ENCODE data around the gene ATG7. TPM values are rescaled to one million over a fixed set of nuclear protein-coding genes. Genes with fewer than 3 reads are reported as not detected.
"Not testable (repeated sequence)": the region's sequence is repeated elsewhere in the genome, so short reads cannot be mapped to it uniquely, and the experiment has no call there.

The ATG7 gene
- polyA plus RNA-seq, 2 donors = 5.8 to 13.1 TPM

GRCh38 chr3:11436775-11437174 lies 164.6 kb downstream of the ATG7 start:
- no peaks in the 10 kb centered on the region for H3K27me3 ChIP-seq (ENCODE audit: control insufficient read depth in 1 of 2, insufficient read depth in 2 of 2, low read length in 2 of 2)
- H3K9me3 ChIP-seq (ENCODE audit: control insufficient read depth in 2 of 2, insufficient read depth in 1 of 2, low read depth in 1 of 2, low read length in 1 of 2) = no peaks in the 10 kb centered on the region
- no peaks in the 10 kb centered on the region for H3K4me1 ChIP-seq (ENCODE audit: control insufficient read depth in 2 of 2, insufficient read depth in 2 of 2, low read length in 1 of 2)
- H3K36me3 ChIP-seq (ENCODE audit: control insufficient read depth in 2 of 2, insufficient read depth in 2 of 2, low read length in 1 of 2) = no peaks in the 10 kb centered on the region
- WGBS, 2 donors = 87% methylated on average over 2 of the region's 2 CpGs
- no peak overlapping the region for H3K4me3 ChIP-seq (ENCODE audit: low read depth in 1 of 2, low read length in 2 of 2)
- no peak overlapping the region for H3K27ac ChIP-seq (ENCODE audit: low read depth in 2 of 2, low read length in 1 of 2)

GRCh38 chr3:11437506-11437905 lies 165.3 kb downstream of the ATG7 start:
- no peaks in the 10 kb centered on the region for H3K27me3 ChIP-seq (ENCODE audit: control insufficient read depth in 1 of 2, insufficient read depth in 2 of 2, low read length in 2 of 2)
- WGBS, 2 donors = 95 to 97% methylated on average over 6 of the region's 6 CpGs
- H3K4me1 ChIP-seq (ENCODE audit: control insufficient read depth in 2 of 2, insufficient read depth in 2 of 2, low read length in 1 of 2) = no peaks in the 10 kb centered on the region
- no peak overlapping the region for H3K27ac ChIP-seq (ENCODE audit: low read depth in 2 of 2, low read length in 1 of 2)
- no peaks in the 10 kb centered on the region for H3K36me3 ChIP-seq (ENCODE audit: control insufficient read depth in 2 of 2, insufficient read depth in 2 of 2, low read length in 1 of 2)
- no peak overlapping the region for H3K4me3 ChIP-seq (ENCODE audit: low read depth in 1 of 2, low read length in 2 of 2)
- H3K9me3 ChIP-seq (ENCODE audit: control insufficient read depth in 2 of 2, insufficient read depth in 1 of 2, low read depth in 1 of 2, low read length in 1 of 2) = no peaks in the 10 kb centered on the region

GRCh38 chr3:11438646-11439045 lies 166.4 kb downstream of the ATG7 start:
- Histone ChIP-seq H3K4me1 (ENCODE audit: control insufficient read depth in 2 of 2, insufficient read depth in 2 of 2, low read length in 1 of 2) (no peaks in the 10 kb centered on the region), H3K4me3 (ENCODE audit: low read depth in 1 of 2, low read length in 2 of 2) (no peak overlapping the region), H3K9me3 (ENCODE audit: control insufficient read depth in 2 of 2, insufficient read depth in 1 of 2, low read depth in 1 of 2, low read length in 1 of 2) (no peaks in the 10 kb centered on the region), H3K27ac (ENCODE audit: low read depth in 2 of 2, low read length in 1 of 2) (no peak overlapping the region), H3K36me3 (ENCODE audit: control insufficient read depth in 2 of 2, insufficient read depth in 2 of 2, low read length in 1 of 2) (no peaks in the 10 kb centered on the region), H3K27me3 (ENCODE audit: control insufficient read depth in 1 of 2, insufficient read depth in 2 of 2, low read length in 2 of 2) (no peaks in the 10 kb centered on the region)
- WGBS, 2 donors = 73 to 82% methylated on average over 2 of the region's 2 CpGs

GRCh38 chr3:11441346-11441745 lies 169.1 kb downstream of the ATG7 start:
- 68 to 70% methylated on average over 7 of the region's 7 CpGs for WGBS, 2 donors
- not testable (repeated sequence) for H3K27me3 ChIP-seq (ENCODE audit: control insufficient read depth in 1 of 2, insufficient read depth in 2 of 2, low read length in 2 of 2); H3K4me1 ChIP-seq (ENCODE audit: control insufficient read depth in 2 of 2, insufficient read depth in 2 of 2, low read length in 1 of 2)

GRCh38 chr3:11444404-11444803 lies 172.2 kb downstream of the ATG7 start:
- Histone ChIP-seq H3K27ac (ENCODE audit: low read depth in 2 of 2, low read length in 1 of 2) (no peak overlapping the region), H3K4me1 (ENCODE audit: control insufficient read depth in 2 of 2, insufficient read depth in 2 of 2, low read length in 1 of 2) (no peaks in the 10 kb centered on the region), H3K27me3 (ENCODE audit: control insufficient read depth in 1 of 2, insufficient read depth in 2 of 2, low read length in 2 of 2) (no peaks in the 10 kb centered on the region), H3K9me3 (ENCODE audit: control insufficient read depth in 2 of 2, insufficient read depth in 1 of 2, low read depth in 1 of 2, low read length in 1 of 2) (no peaks in the 10 kb centered on the region), H3K4me3 (ENCODE audit: low read depth in 1 of 2, low read length in 2 of 2) (no peak overlapping the region), H3K36me3 (ENCODE audit: control insufficient read depth in 2 of 2, insufficient read depth in 2 of 2, low read length in 1 of 2) (no peaks in the 10 kb centered on the region)
- 68 to 82% methylated on average over 1 of the region's 1 CpG for WGBS, 2 donors

More at GRCh38 chr3:11441346-11441745, 169.1 kb downstream of the ATG7 start:
- H3K9me3 ChIP-seq (ENCODE audit: control insufficient read depth in 2 of 2, insufficient read depth in 1 of 2, low read depth in 1 of 2, low read length in 1 of 2); H3K4me3 ChIP-seq (ENCODE audit: low read depth in 1 of 2, low read length in 2 of 2); H3K36me3 ChIP-seq (ENCODE audit: control insufficient read depth in 2 of 2, insufficient read depth in 2 of 2, low read length in 1 of 2); H3K27ac ChIP-seq (ENCODE audit: low read depth in 2 of 2, low read length in 1 of 2): not testable (repeated sequence)

GRCh38 chr3:11445193-11445592 lies 173.0 kb downstream of the ATG7 start:
- not testable (repeated sequence) for H3K9me3 ChIP-seq (ENCODE audit: control insufficient read depth in 2 of 2, insufficient read depth in 1 of 2, low read depth in 1 of 2, low read length in 1 of 2); H3K27ac ChIP-seq (ENCODE audit: low read depth in 2 of 2, low read length in 1 of 2); H3K27me3 ChIP-seq (ENCODE audit: control insufficient read depth in 1 of 2, insufficient read depth in 2 of 2, low read length in 2 of 2); H3K4me1 ChIP-seq (ENCODE audit: control insufficient read depth in 2 of 2, insufficient read depth in 2 of 2, low read length in 1 of 2); H3K4me3 ChIP-seq (ENCODE audit: low read depth in 1 of 2, low read length in 2 of 2); H3K36me3 ChIP-seq (ENCODE audit: control insufficient read depth in 2 of 2, insufficient read depth in 2 of 2, low read length in 1 of 2)
- 92 to 93% methylated on average over 3 of the region's 3 CpGs for WGBS, 2 donors

GRCh38 chr3:11445883-11446282 lies 173.7 kb downstream of the ATG7 start:
- Histone ChIP-seq H3K4me3 (ENCODE audit: low read depth in 1 of 2, low read length in 2 of 2) (no peak overlapping the region), H3K27me3 (ENCODE audit: control insufficient read depth in 1 of 2, insufficient read depth in 2 of 2, low read length in 2 of 2) (no peaks in the 10 kb centered on the region), H3K27ac (ENCODE audit: low read depth in 2 of 2, low read length in 1 of 2) (no peak overlapping the region), H3K4me1 (ENCODE audit: control insufficient read depth in 2 of 2, insufficient read depth in 2 of 2, low read length in 1 of 2) (no peaks in the 10 kb centered on the region), H3K9me3 (ENCODE audit: control insufficient read depth in 2 of 2, insufficient read depth in 1 of 2, low read depth in 1 of 2, low read length in 1 of 2) (no peaks in the 10 kb centered on the region), H3K36me3 (ENCODE audit: control insufficient read depth in 2 of 2, insufficient read depth in 2 of 2, low read length in 1 of 2) (no peaks in the 10 kb centered on the region)
- WGBS, 2 donors = 59 to 65% methylated on average over 2 of the region's 2 CpGs

GRCh38 chr3:11447584-11448200 lies 175.5 kb downstream of the ATG7 start:
- Histone ChIP-seq H3K36me3 (ENCODE audit: control insufficient read depth in 2 of 2, insufficient read depth in 2 of 2, low read length in 1 of 2) (no peaks in the 10 kb centered on the region), H3K4me3 (ENCODE audit: low read depth in 1 of 2, low read length in 2 of 2) (no peak overlapping the region), H3K27ac (ENCODE audit: low read depth in 2 of 2, low read length in 1 of 2) (no peak overlapping the region), H3K9me3 (ENCODE audit: control insufficient read depth in 2 of 2, insufficient read depth in 1 of 2, low read depth in 1 of 2, low read length in 1 of 2) (no peaks in the 10 kb centered on the region), H3K27me3 (ENCODE audit: control insufficient read depth in 1 of 2, insufficient read depth in 2 of 2, low read length in 2 of 2) (no peaks in the 10 kb centered on the region), H3K4me1 (ENCODE audit: control insufficient read depth in 2 of 2, insufficient read depth in 2 of 2, low read length in 1 of 2) (no peaks in the 10 kb centered on the region)
- WGBS, 2 donors = 43 to 48% methylated on average over 2 of the region's 2 CpGs

GRCh38 chr3:11450015-11450414 lies 177.8 kb downstream of the ATG7 start:
- Histone ChIP-seq H3K36me3 (ENCODE audit: control insufficient read depth in 2 of 2, insufficient read depth in 2 of 2, low read length in 1 of 2) (no peaks in the 10 kb centered on the region), H3K27ac (ENCODE audit: low read depth in 2 of 2, low read length in 1 of 2) (no peak overlapping the region), H3K4me3 (ENCODE audit: low read depth in 1 of 2, low read length in 2 of 2) (no peak overlapping the region), H3K27me3 (ENCODE audit: control insufficient read depth in 1 of 2, insufficient read depth in 2 of 2, low read length in 2 of 2) (no peaks in the 10 kb centered on the region), H3K4me1 (ENCODE audit: control insufficient read depth in 2 of 2, insufficient read depth in 2 of 2, low read length in 1 of 2) (peaks cover 0 to 3% of the 10 kb centered on the region in 2 donors), H3K9me3 (ENCODE audit: control insufficient read depth in 2 of 2, insufficient read depth in 1 of 2, low read depth in 1 of 2, low read length in 1 of 2) (no peaks in the 10 kb centered on the region)
- WGBS, 2 donors = 92 to 95% methylated on average over 2 of the region's 2 CpGs

GRCh38 chr3:11452312-11452711 lies 180.1 kb downstream of the ATG7 start:
- WGBS, 2 donors = 94 to 95% methylated on average over 5 of the region's 5 CpGs
- H3K9me3 ChIP-seq (ENCODE audit: control insufficient read depth in 2 of 2, insufficient read depth in 1 of 2, low read depth in 1 of 2, low read length in 1 of 2) = no peaks in the 10 kb centered on the region
- H3K4me1 ChIP-seq (ENCODE audit: control insufficient read depth in 2 of 2, insufficient read depth in 2 of 2, low read length in 1 of 2) = peaks cover 0 to 3% of the 10 kb centered on the region in 2 donors
- H3K27me3 ChIP-seq (ENCODE audit: control insufficient read depth in 1 of 2, insufficient read depth in 2 of 2, low read length in 2 of 2) = no peaks in the 10 kb centered on the region
- H3K36me3 ChIP-seq (ENCODE audit: control insufficient read depth in 2 of 2, insufficient read depth in 2 of 2, low read length in 1 of 2) = no peaks in the 10 kb centered on the region
- H3K27ac ChIP-seq (ENCODE audit: low read depth in 2 of 2, low read length in 1 of 2) = no peak overlapping the region
- no peak overlapping the region for H3K4me3 ChIP-seq (ENCODE audit: low read depth in 1 of 2, low read length in 2 of 2)
